GM19193 (cell line): ENCODE data around the gene PHACTR3.

Experiments used
- POLR2A ChIP-seq: IDR thresholded peaks from 4 replicates; pipeline ENCODE4 v1.6.1; 2011; ENCODE audit not compliant: insufficient read depth, insufficient read length; ENCODE audit errors: extremely low read depth

Gene PHACTR3

DNA sequence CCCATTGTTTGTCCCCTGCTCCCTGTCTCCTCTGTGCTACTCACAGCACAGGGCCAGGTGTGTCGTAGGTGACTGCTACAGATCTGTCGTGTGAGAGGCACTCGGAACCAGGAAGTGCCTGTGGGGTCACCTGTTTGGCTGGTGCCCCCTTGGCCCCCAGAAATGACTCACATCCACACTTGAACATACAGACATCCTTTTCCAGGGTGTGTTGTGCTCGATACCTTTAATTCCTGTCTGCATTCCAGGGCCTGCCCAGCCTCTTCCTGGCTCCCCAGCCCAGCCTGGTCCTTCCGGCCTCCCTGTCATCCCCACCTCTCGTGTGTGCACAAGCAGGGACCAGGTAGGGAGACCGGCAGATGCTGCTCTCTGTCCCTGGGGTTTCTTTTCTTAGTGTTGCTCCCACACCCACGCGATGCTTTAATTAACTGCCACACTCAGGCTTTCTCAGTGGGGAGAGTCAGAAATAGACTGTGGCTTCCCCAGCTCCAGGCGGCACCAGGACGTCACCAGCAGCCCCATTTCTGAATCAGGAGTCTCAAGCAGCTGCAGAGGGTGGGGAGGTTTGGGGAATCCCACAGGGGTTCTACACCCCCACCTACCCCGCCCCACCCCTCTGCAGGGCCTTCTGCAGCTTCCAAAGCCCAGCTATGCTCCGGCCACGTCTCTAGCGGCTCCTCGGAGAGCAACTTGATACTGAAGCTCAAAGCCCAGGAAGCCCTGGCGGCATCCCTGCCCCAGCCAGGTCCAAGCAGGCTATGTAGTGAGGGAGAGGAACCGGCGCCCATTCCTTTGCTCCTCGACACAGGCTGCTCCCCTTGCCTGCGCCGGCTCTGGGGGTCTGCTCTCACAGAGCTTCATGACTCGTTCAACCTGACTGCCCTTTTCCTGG, 226.9 kb downstream of the PHACTR3 start:
- no peak for TF ChIP-seq POLR2A

- no peak for TF ChIP-seq POLR2A
Observed at GRCh38 chr20:59831916-59832270, 227.6 kb downstream of the PHACTR3 start.

DNA sequence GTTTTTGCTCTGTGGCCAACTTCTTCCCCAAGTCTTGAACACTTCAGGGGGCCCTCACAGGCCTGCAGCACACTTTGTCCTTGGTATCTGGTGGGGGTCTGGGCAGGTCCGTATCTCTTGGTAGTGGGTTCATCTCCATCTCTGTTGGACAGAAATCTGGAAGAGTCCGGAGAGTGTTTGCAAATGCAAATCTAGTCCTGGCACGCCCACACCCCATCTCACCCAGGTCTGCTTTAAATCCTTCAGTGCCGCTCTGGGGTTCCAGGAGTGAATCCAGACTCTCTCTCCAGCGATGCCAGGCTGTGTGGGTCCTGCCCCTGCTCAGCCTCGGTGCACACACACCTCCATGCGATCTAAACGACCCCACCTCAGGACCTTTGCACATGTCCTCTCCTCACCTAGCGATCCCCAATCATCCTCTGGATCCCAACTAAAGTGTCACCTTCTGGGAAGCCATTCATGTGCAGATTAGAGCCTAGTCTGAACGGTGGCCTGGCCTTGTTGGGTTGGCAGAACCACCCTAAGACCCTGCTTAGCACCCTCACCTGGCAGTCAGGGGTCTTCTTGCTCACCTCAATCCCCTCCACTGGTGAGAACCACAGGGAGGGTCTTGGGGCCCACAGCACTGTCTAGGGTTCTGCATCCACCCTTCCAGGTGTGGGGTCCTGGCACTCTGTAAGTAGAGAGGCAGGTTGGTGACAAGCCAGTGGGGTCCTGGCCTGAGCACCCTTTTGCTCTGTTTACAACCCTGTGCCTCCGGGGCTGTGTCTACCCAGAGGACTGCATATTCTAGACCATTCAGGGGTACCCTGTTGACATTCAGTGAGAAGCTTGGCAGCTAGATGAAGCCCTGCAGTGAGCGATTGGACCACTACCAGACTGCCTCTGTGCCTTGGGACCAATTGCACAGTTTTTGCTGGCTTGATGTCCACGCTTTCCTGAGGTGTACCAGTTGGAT, 228.3 kb downstream of the PHACTR3 start:
- TF ChIP-seq POLR2A: no peak

- TF ChIP-seq POLR2A: no peak
Observed at GRCh38 chr20:59835057-59835447, 230.7 kb downstream of the PHACTR3 start.

DNA sequence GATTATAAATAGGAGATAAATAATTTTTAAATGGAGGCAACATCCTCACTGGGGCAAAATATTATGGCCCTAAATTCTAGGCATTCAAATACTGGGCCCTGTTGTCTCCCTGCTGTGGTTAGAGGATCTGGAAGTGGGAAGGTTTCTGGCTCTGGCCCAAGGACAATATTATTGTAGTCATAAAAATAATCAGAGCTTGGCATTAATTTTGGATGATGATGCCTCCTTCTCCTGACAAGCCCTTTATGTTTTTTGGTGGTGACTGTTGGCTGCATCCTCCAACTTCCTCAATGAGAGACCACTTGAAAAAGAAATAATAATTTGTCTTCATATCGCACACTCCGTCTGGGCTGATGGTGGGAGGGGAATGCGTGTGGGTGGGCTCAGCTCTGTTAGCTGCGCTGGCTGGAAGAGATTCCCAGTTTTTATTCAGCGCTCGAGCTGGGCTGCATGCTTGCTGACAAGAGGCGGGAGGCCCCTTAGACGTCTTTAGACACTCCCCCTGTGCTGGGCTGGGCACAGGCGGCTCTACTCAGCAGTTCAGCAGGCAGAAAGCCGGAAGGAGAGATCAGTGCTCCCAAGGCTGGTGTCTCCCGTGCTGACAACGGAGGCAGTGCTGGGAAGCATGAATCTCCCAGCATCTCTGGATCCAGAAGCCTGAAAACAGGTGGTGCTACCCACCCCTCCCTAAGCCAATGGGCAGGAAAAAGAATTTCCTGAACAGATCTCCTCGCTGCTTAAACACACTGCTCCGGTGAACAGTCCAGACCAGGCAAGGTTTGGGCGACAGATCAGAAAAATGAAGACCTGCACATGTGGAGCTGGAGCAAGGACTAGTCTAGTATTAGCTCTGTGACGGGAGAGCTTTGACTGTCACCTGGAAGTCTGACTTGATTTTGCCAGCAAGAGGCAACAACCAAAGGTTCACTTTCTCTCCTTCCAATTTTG, 231.4 kb downstream of the PHACTR3 start:
- TF ChIP-seq POLR2A: no peak

DNA sequence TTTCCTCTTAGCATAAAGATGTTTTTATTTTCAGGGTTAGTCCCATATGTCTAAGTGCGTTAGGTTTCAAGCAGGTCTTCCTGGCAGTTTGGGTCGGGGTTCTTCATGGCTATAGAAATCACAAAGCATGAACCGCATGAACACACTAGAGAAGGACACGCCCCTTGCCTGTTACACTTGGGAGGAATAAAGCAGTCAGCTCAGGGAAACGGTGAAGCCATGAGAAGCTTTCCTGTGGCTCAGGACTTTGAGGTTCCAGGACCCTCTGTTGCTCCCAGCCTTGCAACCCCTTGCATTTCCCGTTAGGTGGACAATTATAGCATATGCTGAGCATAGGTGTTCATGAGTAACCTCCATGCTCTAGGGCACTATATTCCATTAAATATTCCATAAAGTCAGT, 232.4 kb downstream of the PHACTR3 start:
- no peak for TF ChIP-seq POLR2A

DNA sequence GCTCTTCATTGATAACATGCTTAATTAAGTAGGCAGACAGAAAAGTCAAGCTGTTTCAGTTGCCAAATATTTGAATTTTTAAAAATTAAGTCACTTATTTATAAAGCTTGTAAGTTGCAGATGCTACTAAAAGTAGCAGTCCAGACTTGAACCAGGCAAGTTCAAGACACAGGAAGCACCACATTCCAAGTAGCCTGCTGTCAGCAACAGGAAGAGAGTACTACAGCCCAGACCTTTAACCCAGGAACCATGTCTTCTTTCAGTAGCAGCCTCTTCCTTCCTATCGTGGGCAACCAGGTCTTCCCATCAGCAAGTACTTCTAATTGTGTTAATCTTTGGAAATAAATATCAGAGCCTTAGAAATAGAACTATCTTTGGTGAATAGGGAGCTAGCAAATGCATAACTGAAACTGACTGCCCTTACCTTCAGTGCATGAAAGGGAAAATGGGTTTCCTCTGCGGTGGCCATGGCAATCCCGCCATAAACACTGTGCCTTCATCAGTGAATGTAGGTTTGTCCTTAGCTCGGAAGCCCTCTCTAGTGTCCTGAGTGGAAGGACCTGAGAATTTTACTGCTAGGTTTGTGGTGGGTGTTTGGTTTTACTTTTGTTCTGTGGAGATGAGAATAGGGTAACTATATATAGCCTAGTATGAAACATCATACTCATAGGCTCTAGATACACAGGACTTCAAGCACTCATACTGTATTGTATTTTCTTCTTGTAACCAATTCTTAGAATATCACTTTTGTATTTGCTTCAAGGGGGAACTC, 233.5 kb downstream of the PHACTR3 start:
- TF ChIP-seq POLR2A: no peak

GRCh38 chr20:59839400-59839799, 235.1 kb downstream of the PHACTR3 start:
- no peak for TF ChIP-seq POLR2A

DNA sequence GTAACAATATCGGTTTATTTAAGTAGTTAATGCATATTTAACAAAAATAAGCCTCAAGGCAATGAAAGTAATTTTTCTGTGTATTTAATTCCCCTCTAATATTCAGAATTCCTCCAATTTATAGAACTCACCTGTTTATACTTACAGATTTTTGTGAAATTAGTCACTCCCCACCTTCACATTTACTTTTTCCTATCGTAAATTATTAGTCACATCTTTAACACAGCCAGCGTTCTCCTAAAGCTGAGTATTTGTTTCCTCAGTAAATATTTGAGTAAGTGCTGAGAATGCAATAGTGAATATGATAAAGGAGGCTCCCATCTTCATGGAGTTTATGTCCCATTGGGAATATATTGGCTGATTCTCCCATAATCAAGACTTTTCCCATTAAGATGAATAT, 241.1 kb downstream of the PHACTR3 start:
- TF ChIP-seq POLR2A: no peak

DNA sequence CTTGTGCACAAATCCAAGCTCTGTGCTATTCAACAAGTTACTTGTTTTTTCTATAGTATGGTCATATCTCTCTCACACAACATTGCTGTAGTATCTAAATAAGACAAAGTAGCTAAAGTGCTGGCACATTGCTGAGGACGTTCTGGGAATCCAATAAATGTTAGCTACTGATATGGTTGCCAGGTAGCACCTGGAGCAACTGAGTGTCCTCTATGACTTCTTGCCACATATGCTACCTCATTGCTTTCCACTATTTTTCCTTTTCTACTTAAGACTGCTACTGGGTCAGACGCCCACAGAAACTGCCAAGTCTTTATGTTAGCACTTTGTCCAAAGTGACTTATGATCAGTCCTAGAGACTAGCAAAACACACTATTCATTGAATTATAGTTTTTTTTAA, 243.8 kb downstream of the PHACTR3 start:
- TF ChIP-seq POLR2A: no peak

GRCh38 chr20:59850018-59850641, 245.8 kb downstream of the PHACTR3 start:
- no peak for TF ChIP-seq POLR2A

DNA sequence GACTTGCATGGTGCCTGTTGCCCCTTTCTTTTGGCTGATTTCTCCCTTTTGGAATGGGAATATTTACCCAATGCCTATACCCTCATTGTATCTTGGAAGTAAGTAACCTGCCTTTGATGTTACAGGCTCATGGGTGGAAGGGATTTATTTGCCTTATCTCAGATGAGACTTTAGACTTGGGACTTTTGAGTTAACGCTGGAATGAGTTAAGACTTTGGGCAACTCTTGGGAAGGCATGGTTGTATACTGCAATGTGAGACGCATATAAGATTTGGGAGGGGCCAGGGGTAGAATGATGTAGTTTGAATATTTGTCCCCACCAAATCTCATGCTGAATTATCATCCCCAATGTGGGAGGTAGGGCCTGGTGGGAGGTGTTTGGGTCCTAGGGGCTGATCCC, 253.6 kb downstream of the PHACTR3 start:
- TF ChIP-seq POLR2A: no peak

DNA sequence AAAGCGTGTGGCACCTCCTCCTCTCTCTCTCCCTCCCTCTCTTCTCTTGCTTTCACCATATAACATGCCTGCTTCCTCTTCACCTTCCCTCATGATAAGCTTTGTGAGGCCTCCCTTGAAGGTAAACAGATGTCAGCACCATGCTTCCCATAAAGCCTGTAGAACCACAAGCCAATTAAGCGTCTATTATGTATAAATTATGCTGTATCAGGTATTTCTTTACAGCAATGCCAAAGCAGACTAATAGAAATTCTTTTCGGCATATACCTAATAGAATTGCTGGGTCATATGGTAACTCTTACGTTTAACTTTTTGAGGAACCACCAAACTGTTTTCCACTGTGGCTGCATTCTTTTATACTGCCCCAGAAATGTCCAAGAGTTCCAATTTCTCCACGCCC, 254.1 kb downstream of the PHACTR3 start:
- no peak for TF ChIP-seq POLR2A
